NT2/D1 (cell line): ENCODE results near the gene CNOT1.

Experiments
- SUZ12 ChIP-seq: IDR thresholded peaks from 2 replicates; pipeline ENCODE4 v1.6.1; 2011; ENCODE audit not compliant: insufficient read length, insufficient read depth; ENCODE audit errors: extremely low read depth
- YY1 ChIP-seq: IDR thresholded peaks from 2 replicates; pipeline ENCODE4 v1.6.1; 2011; ENCODE audit not compliant: insufficient read length, insufficient read depth
- ZNF274 ChIP-seq: IDR thresholded peaks from 2 replicates; pipeline ENCODE4 v1.6.1; 2011; ENCODE audit warnings: mild to moderate bottlenecking, low read depth, low read length

GRCh38 chr16:58508671-58509251 lies 120.9 kb downstream of the CNOT1 start:
- TF ChIP-seq YY1 (no peak), SUZ12 (no peak), ZNF274 (no peak)
